HepG2 (cell line): ENCODE results near the gene ULK4. TPM values are rescaled to one million over a fixed set of nuclear protein-coding genes. Genes with fewer than 3 reads are reported as not detected.

Experiments used
- AHR ChIP-seq: IDR thresholded peaks from 2 replicates; pipeline ENCODE4 v1.6.1; 2018; ENCODE audit warnings: missing genetic modification reagents, missing compliant biosample characterization
- CAMTA2 ChIP-seq: sonication (generic); formaldehyde crosslinking; IDR thresholded peaks from 2 replicates; pipeline ENCODE4 v1.4.0; 2020; ENCODE audit warnings: mild to moderate bottlenecking, missing genetic modification reagents, borderline replicate concordance
- CBX1 ChIP-seq: IDR thresholded peaks from one replicate; pipeline ENCODE4 v1.6.1; 2016; ENCODE audit warnings: antibody characterized with exemption, low read depth
- CBX5 ChIP-seq: sonication (generic); formaldehyde crosslinking; IDR thresholded peaks from 2 replicates; pipeline ENCODE4 v1.4.0; 2020; ENCODE audit warnings: missing genetic modification reagents, borderline replicate concordance
- ELF3 ChIP-seq: IDR thresholded peaks from 2 replicates; pipeline ENCODE4 v1.6.1; 2016; ENCODE audit warnings: missing genetic modification reagents, missing compliant biosample characterization
- ESRRA ChIP-seq: sonication (generic); formaldehyde crosslinking; IDR thresholded peaks from 2 replicates; pipeline ENCODE4 v1.5.1; 2020; ENCODE audit warnings: mild to moderate bottlenecking, low read depth, missing genetic modification reagents
- HNF4A ChIP-seq: sonication (generic); formaldehyde crosslinking; IDR thresholded peaks from 2 replicates; pipeline ENCODE4 v1.4.0; 2020; ENCODE audit warnings: missing genetic modification reagents
- NCOR1 ChIP-seq: fragments of 200-600 bp; sonication (generic); IDR thresholded peaks from 2 replicates; pipeline ENCODE4 v1.7.0; 2017; ENCODE audit warnings: antibody characterized with exemption, low read length, borderline replicate concordance
- PITX1 ChIP-seq: sonication (generic); formaldehyde crosslinking; IDR thresholded peaks from 2 replicates; pipeline ENCODE4 v1.5.1; 2020; ENCODE audit warnings: mild to moderate bottlenecking, missing genetic modification reagents
- REST ChIP-seq, 2 experiments: IDR thresholded peaks; 2 replicates each; pipeline ENCODE4 v1.6.1; 2011 to 2012; ENCODE audit warnings: low read length in 2 of 2, borderline replicate concordance in 1 of 2, low read depth in 1 of 2, mild to moderate bottlenecking in 1 of 2, moderate library complexity in 1 of 2
- TRIM22 ChIP-seq: fragments of 450-650 bp; IDR thresholded peaks from 2 replicates; pipeline ENCODE4 v1.6.1; 2017
- YEATS4 ChIP-seq: sonication (generic); formaldehyde crosslinking; IDR thresholded peaks from 2 replicates; pipeline ENCODE4 v1.4.0; 2020; ENCODE audit warnings: missing genetic modification reagents, borderline replicate concordance
- ZBTB2 ChIP-seq: sonication (generic); formaldehyde crosslinking; IDR thresholded peaks from 2 replicates; pipeline ENCODE4 v1.8.0; 2022; ENCODE audit warnings: low read depth, missing genetic modification reagents
- ZNF232 ChIP-seq: sonication (generic); formaldehyde crosslinking; IDR thresholded peaks from 2 replicates; pipeline ENCODE4 v1.4.0; 2020; ENCODE audit warnings: missing genetic modification reagents, borderline replicate concordance
- ZNF546 ChIP-seq: sonication (generic); formaldehyde crosslinking; conservative IDR thresholded peaks from 2 replicates; pipeline ENCODE4 v1.8.1; 2023; ENCODE audit warnings: mild to moderate bottlenecking, missing genetic modification reagents
- ZNF605 ChIP-seq: sonication (generic); formaldehyde crosslinking; IDR thresholded peaks from 2 replicates; pipeline ENCODE4 v1.8.0; 2022; ENCODE audit warnings: mild to moderate bottlenecking, missing genetic modification reagents
- ZNF710 ChIP-seq: sonication (generic); formaldehyde crosslinking; IDR thresholded peaks from 2 replicates; pipeline ENCODE4 v1.5.0; 2020; ENCODE audit warnings: mild to moderate bottlenecking, missing genetic modification reagents, borderline replicate concordance
- ZNF83 ChIP-seq: sonication (generic); formaldehyde crosslinking; IDR thresholded peaks from 2 replicates; pipeline ENCODE4 v1.4.0; 2020; ENCODE audit warnings: missing genetic modification reagents, mild to moderate bottlenecking, borderline replicate concordance
- polyA plus RNA-seq, 8 experiments: library from polyadenylated mRNA; depleted of rRNA in 3 of 8; stranded (reverse) in 7 of 8; unstranded in 1 of 8; fragments of >200 nt; fragmentation: Illumina TruSeq in 4 of 8; extraction: Trizol in 4 of 8; gene quantifications; 2 replicates each; pipeline versions ENCODE4 v1.2.1 to v1.2.3, GENCODE V29; 2011 to 2016; ENCODE audit warnings: low read depth in 4 of 8, missing spikeins in 1 of 8, mixed read lengths in 1 of 8; ENCODE audit not compliant: insufficient read depth in 1 of 8
- total RNA-seq, 5 experiments: library from RNA; depleted of rRNA; stranded (reverse); fragments of >200 nt; fragmentation: Illumina TruSeq; extraction: Trizol; gene quantifications; 2 replicates each; pipeline ENCODE4 v1.2.3, GENCODE V29; 2016; ENCODE audit warnings: low read depth in 1 of 5
- TF ChIP-seq, protein P1 (sequence below): sonication (generic); formaldehyde crosslinking; IDR thresholded peaks from 2 replicates; pipeline ENCODE4 v1.5.0; 2020; ENCODE audit warnings: mild to moderate bottlenecking, missing genetic modification reagents

ULK4 gene
- total and polyA plus RNA-seq, 2 of the 13 experiments (the other 11 are each of a cell fraction or from before 2014, with no cell fraction given), result 6.7 to 11.8 TPM

GRCh38 chr3:41352510-41352909 lies 609.4 kb downstream of the ULK4 start (continued):
- TF ChIP-seq, protein P1, sequence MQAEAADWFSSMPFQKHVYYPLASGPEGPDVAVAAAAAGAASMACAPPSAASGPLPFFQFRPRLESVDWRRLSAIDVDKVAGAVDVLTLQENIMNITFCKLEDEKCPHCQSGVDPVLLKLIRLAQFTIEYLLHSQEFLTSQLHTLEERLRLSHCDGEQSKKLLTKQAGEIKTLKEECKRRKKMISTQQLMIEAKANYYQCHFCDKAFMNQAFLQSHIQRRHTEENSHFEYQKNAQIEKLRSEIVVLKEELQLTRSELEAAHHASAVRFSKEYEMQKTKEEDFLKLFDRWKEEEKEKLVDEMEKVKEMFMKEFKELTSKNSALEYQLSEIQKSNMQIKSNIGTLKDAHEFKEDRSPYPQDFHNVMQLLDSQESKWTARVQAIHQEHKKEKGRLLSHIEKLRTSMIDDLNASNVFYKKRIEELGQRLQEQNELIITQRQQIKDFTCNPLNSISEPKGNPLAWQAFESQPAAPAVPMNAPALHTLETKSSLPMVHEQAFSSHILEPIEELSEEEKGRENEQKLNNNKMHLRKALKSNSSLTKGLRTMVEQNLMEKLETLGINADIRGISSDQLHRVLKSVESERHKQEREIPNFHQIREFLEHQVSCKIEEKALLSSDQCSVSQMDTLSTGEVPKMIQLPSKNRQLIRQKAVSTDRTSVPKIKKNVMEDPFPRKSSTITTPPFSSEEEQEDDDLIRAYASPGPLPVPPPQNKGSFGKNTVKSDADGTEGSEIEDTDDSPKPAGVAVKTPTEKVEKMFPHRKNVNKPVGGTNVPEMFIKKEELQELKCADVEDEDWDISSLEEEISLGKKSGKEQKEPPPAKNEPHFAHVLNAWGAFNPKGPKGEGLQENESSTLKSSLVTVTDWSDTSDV (CRISPR knock-in tag), result no peak
- TF ChIP-seq CAMTA2 (CRISPR knock-in tag) (no peak), ESRRA (CRISPR knock-in tag) (peak; percentile 47; the same call in 1 of the 2 replicates), HNF4A (CRISPR knock-in tag) (peak; percentile 42; the same call in 1 of the 2 replicates), YEATS4 (CRISPR knock-in tag) (no peak), REST (IDR thresholded peaks at IDR 0.05; ENCODE audit: borderline replicate concordance in 1 of 2, low read depth in 1 of 2, low read length in 2 of 2) (no peak), CBX1 (no peak), ELF3 (CRISPR knock-in tag) (no peak), ZNF83 (CRISPR knock-in tag) (no peak), NCOR1 (no peak), ZBTB2 (CRISPR knock-in tag) (no peak), CBX5 (no peak), TRIM22 (no peak), AHR (CRISPR knock-in tag) (no peak), ZNF232 (no peak), ZNF710 (CRISPR knock-in tag) (no peak), ZNF605 (no peak), PITX1 (no peak), ZNF546 (CRISPR knock-in tag) (no peak)
